ENCODE measurements around the gene INSIG1. TPM values are rescaled to one million over a fixed set of nuclear protein-coding genes. Genes with fewer than 3 reads are reported as not detected.

Gene INSIG1
- total RNA-seq, 2 experiments from 2014 or later: 145 to 164 TPM

Other genes starting within 250 kb of the INSIG1 start
- not detected for gene HTR5A, start 227.6 kb upstream of the INSIG1 start, total RNA-seq
- gene EN2, start 160.3 kb downstream of the INSIG1 start, total RNA-seq: not detected
- gene CNPY1, start 248.7 kb downstream of the INSIG1 start, total RNA-seq: not detected

All from activated CD8-positive, alpha-beta memory T cell treated with anti-CD3 and anti-CD28 coated beads, Interleukin-2, amount 10 ng/mL, durations not matched to agents 7 days and 5 days (primary cell).